HG02885 (cell line): Measurements from ENCODE around the gene EMP2.
"Not testable (repeated sequence)": the region's sequence is repeated elsewhere in the genome, so short reads cannot be mapped to it uniquely, and the experiment has no call there.

ENCODE experiments used
- ATAC-seq: cut with Tn5 transposase; IDR thresholded peaks from one replicate; pipeline ENCODE4 v1.9.1; 2021; ENCODE audit warnings: mild to moderate bottlenecking; ENCODE audit not compliant: unreplicated experiment, poor library complexity

The EMP2 gene, protein sequence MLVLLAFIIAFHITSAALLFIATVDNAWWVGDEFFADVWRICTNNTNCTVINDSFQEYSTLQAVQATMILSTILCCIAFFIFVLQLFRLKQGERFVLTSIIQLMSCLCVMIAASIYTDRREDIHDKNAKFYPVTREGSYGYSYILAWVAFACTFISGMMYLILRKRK

DNA sequence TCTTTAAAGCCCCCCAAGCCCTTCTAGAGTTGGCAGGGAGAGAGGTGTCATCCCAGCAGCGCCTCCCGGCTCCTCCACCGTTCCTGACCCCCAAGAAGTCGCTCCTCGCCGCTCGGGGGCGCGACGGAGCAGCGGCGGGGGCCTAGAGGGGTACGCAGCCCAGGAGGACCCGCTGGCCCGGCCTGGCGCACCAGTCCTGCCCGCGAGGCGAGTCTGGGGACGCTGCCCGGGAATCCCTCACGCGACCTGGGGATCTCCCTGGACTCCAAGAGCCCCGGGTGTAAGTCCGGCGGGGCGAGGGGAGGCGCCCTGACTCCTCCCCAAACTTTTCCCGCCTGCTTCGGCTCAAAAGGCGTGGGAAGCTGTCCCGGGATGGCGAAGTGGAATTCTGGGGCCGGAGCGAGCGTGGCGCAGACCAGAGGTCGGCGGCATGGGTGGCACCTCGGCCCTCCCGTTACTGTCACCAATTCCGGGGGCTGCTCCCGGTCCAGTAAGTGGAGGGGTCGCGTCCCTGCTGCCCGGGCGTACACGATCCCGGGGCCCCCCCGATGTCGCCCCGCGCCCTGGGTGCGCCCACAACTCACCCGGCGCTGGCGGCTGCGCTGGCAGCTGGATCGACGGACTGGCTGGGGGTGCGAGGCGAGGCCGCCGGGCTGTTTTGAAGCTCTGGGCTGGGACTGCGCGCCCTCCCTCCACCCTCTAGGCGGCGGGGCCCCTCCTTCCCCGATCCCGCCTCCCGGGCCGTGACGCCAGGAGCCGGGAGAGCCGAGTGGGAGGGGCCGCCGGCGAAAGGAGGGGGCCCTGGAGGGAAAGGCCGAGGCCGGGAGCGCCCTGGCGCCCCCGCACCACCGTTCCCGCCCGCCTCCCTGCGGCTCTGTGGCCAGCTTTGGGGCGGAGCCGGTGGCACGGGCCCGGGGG lies at the start of gene EMP2:
Gene EMP2 (minus strand): TSS at position 634 of the 918 bp plus-strand sequence. CDS start 32,981 bp downstream, outside the sequence.
- ATAC-seq: no peak

- no peak for ATAC-seq
These were observed 49.2 kb upstream of the EMP2 start for GRCh38 chr16:10629592-10629963.

- no peak for ATAC-seq
These were observed 45.4 kb upstream of the EMP2 start for GRCh38 chr16:10625595-10626357.

GRCh38 chr16:10624527-10624926 lies 44.1 kb upstream of the EMP2 start:
- ATAC-seq: no peak

GRCh38 chr16:10623059-10623458 lies 42.7 kb upstream of the EMP2 start:
- ATAC-seq: no peak

- no peak for ATAC-seq
These were observed 41.9 kb upstream of the EMP2 start for GRCh38 chr16:10622036-10622921.

GRCh38 chr16:10621216-10621949 lies 41.0 kb upstream of the EMP2 start:
- not testable (repeated sequence) for ATAC-seq

DNA sequence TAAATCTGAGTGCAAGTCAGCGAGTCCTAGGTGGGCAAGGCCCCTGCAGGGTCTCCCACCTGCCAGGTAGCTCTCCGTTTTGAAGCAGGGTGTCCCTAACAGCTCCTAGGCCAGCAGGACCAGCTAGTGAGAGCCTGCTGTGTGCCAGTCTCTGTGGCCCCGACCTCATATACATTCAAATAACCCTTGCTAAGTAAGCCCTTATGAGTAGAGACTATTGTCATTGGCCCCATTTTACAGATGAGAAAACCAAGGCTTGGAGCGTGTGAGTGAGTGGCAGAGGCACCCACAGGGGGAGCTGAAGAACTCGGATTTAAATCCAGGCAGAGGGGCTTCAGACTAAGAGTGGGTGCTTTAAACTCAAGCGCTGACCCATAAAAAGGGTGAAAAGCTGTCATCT lies 39.7 kb upstream of the EMP2 start:
- no peak for ATAC-seq

- ATAC-seq: no peak
These were observed 39.0 kb upstream of the EMP2 start for GRCh38 chr16:10619271-10619849.

- no peak for ATAC-seq
These were observed 38.4 kb upstream of the EMP2 start for GRCh38 chr16:10618710-10619209.

DNA sequence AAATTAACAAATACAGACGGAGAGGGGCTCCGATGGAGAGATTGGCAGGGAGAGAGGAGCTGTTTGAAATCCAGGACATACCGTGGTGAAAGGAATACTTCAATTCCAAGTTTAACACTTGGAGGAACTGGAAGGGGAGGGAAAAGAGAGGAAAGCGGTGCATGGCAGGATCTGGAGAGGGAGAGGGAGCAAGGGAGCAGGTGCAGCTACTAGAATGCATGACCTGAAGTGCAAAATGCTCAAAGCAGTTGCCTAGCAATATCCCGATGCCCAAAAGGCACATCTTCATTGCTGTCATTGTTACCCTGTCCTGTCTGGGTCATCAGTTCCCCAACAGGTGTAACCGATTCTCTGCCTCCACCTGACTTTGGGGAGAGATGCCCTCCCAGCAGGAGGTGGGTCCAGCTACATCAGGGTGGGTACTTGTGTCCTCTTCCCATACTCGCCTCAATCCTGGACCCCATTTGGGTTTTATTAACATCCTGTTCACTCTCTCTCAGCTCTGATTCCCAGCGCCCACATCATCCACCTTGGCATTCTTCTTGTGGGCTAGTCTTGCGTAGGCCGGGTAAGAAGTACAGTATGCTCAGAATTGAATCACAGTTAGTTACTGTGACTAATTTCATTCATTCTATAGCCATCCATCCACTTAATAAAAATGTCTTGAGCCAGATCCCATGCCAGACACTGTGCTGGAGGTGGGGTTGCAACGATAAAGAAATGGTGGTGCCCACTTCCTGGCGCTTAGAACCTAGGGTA lies 37.4 kb upstream of the EMP2 start:
- no peak for ATAC-seq

DNA sequence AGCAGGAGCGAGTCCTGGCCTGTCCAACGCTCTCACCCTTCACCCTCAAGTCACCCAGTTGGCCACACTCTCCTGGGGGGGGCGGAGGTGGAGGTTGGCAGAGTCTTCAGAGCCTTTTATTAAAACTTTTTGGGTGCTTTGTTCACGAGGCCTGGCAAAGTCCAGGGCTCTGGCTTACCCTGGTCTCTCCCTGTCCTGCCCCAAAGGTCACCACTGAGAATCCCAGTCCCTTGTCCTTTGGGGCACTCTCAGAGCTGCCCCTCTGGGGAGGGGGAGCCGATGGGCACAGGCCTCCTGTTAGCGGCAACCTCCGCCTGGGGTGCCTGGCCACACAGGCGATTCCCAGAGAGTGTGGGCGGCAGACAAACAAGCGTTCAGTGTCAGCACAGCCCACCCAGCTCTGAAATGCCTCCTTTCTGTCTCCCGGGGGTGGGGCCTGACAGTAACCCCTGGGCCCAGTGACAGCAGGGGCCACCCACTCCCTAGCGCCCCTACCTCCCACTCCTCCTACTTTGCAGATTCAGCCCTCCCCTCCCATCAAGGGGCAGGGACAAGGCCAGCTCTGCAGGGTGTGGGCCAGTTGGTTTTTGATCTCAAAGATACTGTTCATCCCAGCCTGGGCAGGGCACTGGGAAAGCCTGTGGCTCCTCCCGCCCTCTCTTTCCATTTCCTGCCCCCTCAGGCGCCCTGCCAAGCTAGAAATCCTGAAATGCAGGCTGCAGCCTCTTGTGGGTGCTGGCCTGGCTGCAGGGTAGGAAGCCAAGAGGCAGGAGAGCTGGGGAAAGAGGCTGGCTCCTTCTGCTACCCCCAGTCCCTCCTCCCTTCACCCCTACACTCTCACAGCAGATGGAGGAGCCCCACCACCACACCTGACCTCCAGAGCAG lies 36.6 kb upstream of the EMP2 start:
- ATAC-seq: no peak

GRCh38 chr16:10616419-10616755 lies 36.0 kb upstream of the EMP2 start:
- ATAC-seq: no peak

DNA sequence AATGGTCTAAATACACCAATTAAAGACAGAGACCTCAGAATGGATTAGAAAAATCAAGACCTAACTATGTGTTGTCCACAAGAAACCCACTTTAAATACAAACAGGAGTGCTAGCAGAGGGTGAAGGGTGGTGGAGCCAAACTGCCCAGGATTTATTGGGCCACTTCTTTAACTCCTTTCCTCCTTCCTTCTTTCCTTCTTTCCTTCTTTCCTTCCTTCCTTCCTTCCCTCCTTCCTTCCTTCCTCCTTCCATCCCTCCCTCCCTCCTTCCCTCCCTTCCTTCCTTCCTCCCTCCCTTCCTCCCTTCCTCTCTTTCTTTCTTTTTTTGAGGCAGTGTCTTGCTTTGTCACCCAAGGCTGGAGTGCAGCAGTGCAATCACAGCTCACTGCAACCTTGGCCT lies 34.3 kb upstream of the EMP2 start:
- ATAC-seq: no peak

GRCh38 chr16:10613785-10614485 lies 33.5 kb upstream of the EMP2 start:
- ATAC-seq: no peak

DNA sequence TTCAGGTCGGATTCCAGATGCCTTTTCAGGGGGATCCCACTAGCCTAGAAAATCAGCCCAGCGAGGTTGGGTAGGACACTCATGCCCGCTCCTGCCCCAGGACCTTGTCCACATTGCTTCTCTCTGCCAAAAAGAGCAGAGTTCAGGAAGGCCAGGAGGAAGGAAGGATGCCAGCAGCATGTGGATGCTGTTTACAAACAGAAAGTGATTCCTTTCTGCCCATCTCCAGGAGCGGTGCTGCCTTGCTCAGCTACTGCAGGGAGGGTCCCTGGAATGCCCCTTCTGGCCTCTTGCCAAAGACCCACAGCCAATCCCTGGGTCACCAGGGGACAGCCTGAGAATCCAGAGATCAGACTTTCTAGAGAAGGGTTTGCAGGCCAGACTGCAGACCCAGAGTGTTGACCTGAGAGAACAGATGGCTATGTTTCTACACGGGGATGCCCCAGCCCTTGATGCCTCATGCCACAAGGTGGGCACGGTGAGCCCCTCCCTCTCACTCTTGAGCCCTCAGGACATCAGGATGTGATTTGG lies 32.3 kb upstream of the EMP2 start:
- ATAC-seq: no peak
